HUES64 (cell line): Measurements from ENCODE around the gene STX18.

Source experiments
- H3K27ac ChIP-seq: 2 replicates; pipeline ENCODE4 v1.7.0; 2013; ENCODE audit warnings: low read depth, low read length, inconsistent platforms
- H3K27me3 ChIP-seq: 2 replicates; pipeline ENCODE4 v1.6.1; 2013; ENCODE audit warnings: mild to moderate bottlenecking, low read length; ENCODE audit not compliant: insufficient read depth
- H3K36me3 ChIP-seq: 2 replicates; pipeline ENCODE4 v1.6.1; 2013; ENCODE audit warnings: mild to moderate bottlenecking, low read length; ENCODE audit not compliant: insufficient read depth
- H3K4me1 ChIP-seq: 2 replicates; pipeline ENCODE4 v1.6.1; 2013; ENCODE audit warnings: mild to moderate bottlenecking, low read length, moderate library complexity; ENCODE audit not compliant: insufficient read depth
- H3K4me3 ChIP-seq: 2 replicates; pipeline ENCODE4 v1.5.1; 2013; ENCODE audit warnings: mild to moderate bottlenecking, low read length, moderate library complexity
- H3K9ac ChIP-seq: 2 replicates; pipeline ENCODE4 v1.6.1; 2013; ENCODE audit warnings: mild to moderate bottlenecking, low read depth, low read length
- H3K9me3 ChIP-seq: 2 replicates; pipeline ENCODE4 v1.6.1; 2013; ENCODE audit warnings: low read depth, low read length; ENCODE audit not compliant: insufficient read depth
- WGBS: fragments of 150-250, 120-280 bp; methylation state at CpG from one replicate; pipeline ENCODE4 v1.1.7; 2013; ENCODE audit warnings: missing lambda C conversion rate; 5-methylcytosine and 5-hydroxymethylcytosine counted together

STX18 gene

GRCh38 chr4:4374388-4375098 lies 167.3 kb downstream of the STX18 start:
- H3K4me1 ChIP-seq, result no peaks in the 10 kb centered on the region
- 89% methylated on average over 6 of the region's 6 CpGs for WGBS
- H3K36me3 ChIP-seq, result no peaks in the 10 kb centered on the region
- peaks cover 3% of the 10 kb centered on the region; the same call in 1 of the 2 replicates for H3K27me3 ChIP-seq
- no peak overlapping the region for H3K9ac ChIP-seq
- no peaks in the 10 kb centered on the region for H3K9me3 ChIP-seq
- no peak overlapping the region for H3K27ac ChIP-seq
- H3K4me3 ChIP-seq, result no peak overlapping the region
